Hematopoietic multipotent progenitor cell (in vitro differentiated cells): Measurements from ENCODE around the gene TSSK6. TPM values are rescaled to one million over a fixed set of nuclear protein-coding genes. Genes with fewer than 3 reads are reported as not detected.

Experiments used
- DNase-seq, 3 donors: peaks; one replicate each; pipeline ENCODE4 v3.0.0-alpha.2; 2011 to 2015; ENCODE audit warnings: low read depth in 2 of 3, low spot score in 2 of 3
- total RNA-seq: library from RNA; depleted of rRNA; stranded (reverse); fragments of >200 nt; gene quantifications from one replicate; pipeline ENCODE4 v1.2.3, GENCODE V29; 2012

TSSK6 gene
- total RNA-seq, 1 donor, result 5.4 TPM

GRCh38 chr19:19465436-19466070 is 49.8 kb downstream of the TSSK6 start:
- DNase-seq, result no peak

GRCh38 chr19:19464339-19465098 is 50.8 kb downstream of the TSSK6 start:
- DNase-seq, result no peak

Other genes with a start within 250 kb of the TSSK6 start
- under 0.01 TPM for gene TM6SF2, start 242.2 kb downstream of the TSSK6 start, total RNA-seq
- 32.0 TPM for gene SUGP1, start 195.0 kb downstream of the TSSK6 start, total RNA-seq
- gene MAU2, start 194.7 kb downstream of the TSSK6 start, total RNA-seq, result 111 TPM
- 47.1 TPM for gene GATAD2A, start 109.9 kb downstream of the TSSK6 start, total RNA-seq
- 203 TPM for gene NDUFA13, start 677 bp upstream of the TSSK6 start, total RNA-seq
- gene YJEFN3, start 13.4 kb upstream of the TSSK6 start, total RNA-seq, result 0.54 TPM
- gene CILP2, start 22.7 kb upstream of the TSSK6 start, total RNA-seq, result 0.27 TPM
- gene PBX4, start 103.1 kb upstream of the TSSK6 start, total RNA-seq, result 4.8 TPM
- 22.6 TPM for gene LPAR2, start 112.7 kb upstream of the TSSK6 start, total RNA-seq
- gene GMIP, start 128.1 kb upstream of the TSSK6 start, total RNA-seq, result 36.9 TPM
- gene ATP13A1, start 148.1 kb upstream of the TSSK6 start, total RNA-seq, result 102 TPM
- gene ZNF101, start 153.3 kb upstream of the TSSK6 start, total RNA-seq, result 8.3 TPM
- gene ZNF14, start 217.6 kb upstream of the TSSK6 start, total RNA-seq, result 3.0 TPM